Left ventricle myocardium inferior (tissue), 1 donor: ENCODE results near the gene CIB2. TPM values are rescaled to one million over a fixed set of nuclear protein-coding genes. Genes with fewer than 3 reads are reported as not detected.

ENCODE experiments used
- DNase-seq: peaks from one replicate; pipeline ENCODE4 v3.0.0-alpha.2; 2020
- H3K27ac ChIP-seq: fragments of 200-600 bp; replicated peaks from 2 replicates; pipeline ENCODE4 v1.8.0; 2021
- H3K27me3 ChIP-seq: fragments of 200-600 bp; 2 replicates; pipeline ENCODE4 v1.8.0; 2021; ENCODE audit warnings: low read depth
- H3K36me3 ChIP-seq: fragments of 200-600 bp; 2 replicates; pipeline ENCODE4 v1.8.0; 2021
- H3K4me1 ChIP-seq: fragments of 200-600 bp; 2 replicates; pipeline ENCODE4 v1.8.0; 2021
- H3K4me3 ChIP-seq: fragments of 200-600 bp; 2 replicates; pipeline ENCODE4 v1.8.0; 2021; ENCODE audit warnings: mild to moderate bottlenecking, moderate library complexity
- H3K9me3 ChIP-seq: fragments of 200-600 bp; replicated peaks from 2 replicates; pipeline ENCODE4 v1.8.0; 2021
- CTCF ChIP-seq: fragments of 200-600 bp; IDR thresholded peaks from 2 replicates; pipeline ENCODE4 v1.8.0; 2021; ENCODE audit warnings: antibody characterized with exemption, mild to moderate bottlenecking, borderline replicate concordance
- intact Hi-C: fragments of 100-400 bp; cut with micrococcal nuclease; formaldehyde crosslinking; loops from one replicate; pipeline ENCODE4 v1.11.0; 2022
- total RNA-seq: library from RNA; stranded (reverse); fragmentation: NEBNext Ultra II Directional; extraction: Animal tissue kit (Norgen Biotek cat#: 25700); gene quantifications from one replicate; pipeline ENCODE4 v1.2.1, GENCODE V29; 2021
- donor health status: DM: no; HTN: yes; CAD: no; lungs with severe emphysema.

Gene CIB2
- total RNA-seq, 1 donor from 2014 or later: 26.1 TPM

GRCh38 chr15:78063217-78063616, 68.0 kb downstream of the CIB2 start:
- Histone ChIP-seq H3K36me3 (no peaks in the 10 kb centered on the region), H3K4me3 (no peak overlapping the region), H3K9me3 (no peaks in the 10 kb centered on the region), H3K4me1 (peaks cover 97% of the 10 kb centered on the region), H3K27ac (peak overlapping the region; percentile 85), H3K27me3 (no peaks in the 10 kb centered on the region)
- no peak for DNase-seq
- TF ChIP-seq CTCF: no peak
- intact Hi-C loops: no loop called here

- peak overlapping the region; percentile 85 for H3K27ac ChIP-seq
- peaks cover 98% of the 10 kb centered on the region for H3K4me1 ChIP-seq
- H3K36me3 ChIP-seq: no peaks in the 10 kb centered on the region
- no peak for DNase-seq
- H3K9me3 ChIP-seq: no peaks in the 10 kb centered on the region
- intact Hi-C loops: no loop called here
- no peak for TF ChIP-seq CTCF
- peak overlapping the region; percentile 22 for H3K4me3 ChIP-seq
- H3K27me3 ChIP-seq: no peaks in the 10 kb centered on the region
Measured at GRCh38 chr15:78061963-78062427, 69.2 kb downstream of the CIB2 start.

GRCh38 chr15:78060232-78060631, 71.0 kb downstream of the CIB2 start:
- TF ChIP-seq CTCF: no peak
- H3K4me3 ChIP-seq: no peak overlapping the region
- no peak overlapping the region for H3K27ac ChIP-seq
- H3K9me3 ChIP-seq: no peaks in the 10 kb centered on the region
- intact Hi-C loops: no loop called here
- peaks cover 98% of the 10 kb centered on the region for H3K4me1 ChIP-seq
- DNase-seq: no peak
- H3K36me3 ChIP-seq: no peaks in the 10 kb centered on the region
- no peaks in the 10 kb centered on the region for H3K27me3 ChIP-seq

GRCh38 chr15:78059110-78059839, 72.0 kb downstream of the CIB2 start:
- DNase-seq: no peak
- Histone ChIP-seq H3K9me3 (no peaks in the 10 kb centered on the region), H3K36me3 (no peaks in the 10 kb centered on the region), H3K27me3 (no peaks in the 10 kb centered on the region), H3K4me1 (peaks cover 91% of the 10 kb centered on the region), H3K4me3 (no peak overlapping the region), H3K27ac (no peak overlapping the region)
- TF ChIP-seq CTCF: no peak
- intact Hi-C loops: no loop called here

GRCh38 chr15:78058401-78058935, 72.8 kb downstream of the CIB2 start:
- Histone ChIP-seq H3K27me3 (no peaks in the 10 kb centered on the region), H3K4me1 (peaks cover 83% of the 10 kb centered on the region), H3K36me3 (peaks cover 3% of the 10 kb centered on the region), H3K27ac (no peak overlapping the region), H3K9me3 (no peaks in the 10 kb centered on the region), H3K4me3 (no peak overlapping the region)
- no peak for DNase-seq
- no peak for TF ChIP-seq CTCF
- intact Hi-C loops: no loop called here
